ENCODE data around the gene RGS6.

Gene RGS6

GRCh38 chr14:72614891-72615415 lies 682.7 kb downstream of the RGS6 start:
- no peak for DNase-seq (ENCODE audit: extremely low read depth in 1 of 2, low read depth in 1 of 2)

GRCh38 chr14:72615451-72616121 lies 683.4 kb downstream of the RGS6 start:
- no peak for DNase-seq (ENCODE audit: extremely low read depth in 1 of 2, low read depth in 1 of 2)

All from activated CD8-positive, alpha-beta memory T cell treated with anti-CD3 and anti-CD28 coated beads for 1 hour (primary cell).